MG63 (cell line): Measurements from ENCODE around the gene DCLK1. TPM values are rescaled to one million over a fixed set of nuclear protein-coding genes. Genes with fewer than 3 reads are reported as not detected.

Source experiments
- DNase-seq: peaks from one replicate; pipeline ENCODE4 v3.0.0-alpha.2; 2020
- H3K27me3 ChIP-seq: fragments of 250-450 bp; sonication (Bioruptor Pico); 2 replicates; pipeline ENCODE4 v1.5.1; 2020; ENCODE audit warnings: mild to moderate bottlenecking, moderate library complexity
- H3K36me3 ChIP-seq: fragments of 250-450 bp; sonication (Bioruptor Pico); 2 replicates; pipeline ENCODE4 v1.5.1; 2020; ENCODE audit warnings: mild to moderate bottlenecking, moderate library complexity
- H3K4me3 ChIP-seq: fragments of 250-450 bp; sonication (Bioruptor Pico); 2 replicates; pipeline ENCODE4 v1.5.1; 2020; ENCODE audit warnings: mild to moderate bottlenecking, moderate library complexity
- H3K9me3 ChIP-seq: fragments of 250-450 bp; sonication (Bioruptor Pico); 2 replicates; pipeline ENCODE4 v1.5.1; 2020; ENCODE audit warnings: mild to moderate bottlenecking, moderate library complexity
- total RNA-seq: library from RNA; depleted of rRNA; stranded (reverse); fragments of >200 nt; shearing (Covaris generic); gene quantifications from 2 replicates; pipeline ENCODE4 v1.2.3, GENCODE V29; 2014; ENCODE audit warnings: low replicate concordance; rRNA removed

DCLK1 gene
- 5.5 and 7.0 TPM in 2 replicates for total RNA-seq

DNA sequence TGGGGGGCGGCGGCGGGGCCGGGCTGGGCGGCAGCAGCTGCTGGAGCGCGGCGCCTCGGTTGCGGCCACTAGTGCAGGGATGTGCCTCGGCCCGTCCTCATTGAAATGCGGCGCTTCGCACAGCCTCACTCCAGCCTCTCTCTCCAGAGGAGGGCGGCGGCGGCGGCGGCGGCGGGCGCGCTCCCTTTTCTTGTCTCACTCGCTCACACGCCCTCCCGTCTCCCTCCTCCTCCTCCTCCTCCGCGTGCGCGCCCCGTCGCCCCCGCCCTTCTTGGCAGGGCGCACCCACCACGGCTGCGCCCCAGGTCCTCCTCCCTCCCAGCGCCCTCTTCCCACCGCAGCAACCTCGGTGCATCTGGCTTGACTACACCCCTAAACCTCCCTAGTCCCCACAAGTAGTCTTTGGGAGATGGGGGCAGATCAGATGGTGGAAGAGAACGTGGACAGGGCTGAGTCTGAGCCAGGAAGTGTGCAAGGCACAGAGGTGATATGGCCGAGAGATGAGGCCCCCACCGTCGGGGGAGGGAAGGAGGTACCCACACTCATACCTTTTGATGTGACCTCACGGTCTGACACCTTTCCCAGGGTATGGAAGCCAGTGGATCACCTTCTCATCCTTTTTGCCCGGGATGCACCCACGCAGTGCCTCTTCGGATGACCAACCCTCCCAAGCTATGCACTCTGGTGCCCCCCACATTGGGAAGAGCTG lies at the start of gene DCLK1:
Gene DCLK1, minus strand, starts transcription at position 161 of the 709 bp plus-strand sequence.
- H3K27me3 ChIP-seq, result no peaks in the 10 kb centered on the region
- peak within 1 kb of the TSS; percentile 53 for H3K4me3 ChIP-seq
- DNase-seq, result peak; percentile 80
- H3K36me3 ChIP-seq, result no peaks in the 10 kb centered on the region
- no peaks in the 10 kb centered on the region for H3K9me3 ChIP-seq

DNA sequence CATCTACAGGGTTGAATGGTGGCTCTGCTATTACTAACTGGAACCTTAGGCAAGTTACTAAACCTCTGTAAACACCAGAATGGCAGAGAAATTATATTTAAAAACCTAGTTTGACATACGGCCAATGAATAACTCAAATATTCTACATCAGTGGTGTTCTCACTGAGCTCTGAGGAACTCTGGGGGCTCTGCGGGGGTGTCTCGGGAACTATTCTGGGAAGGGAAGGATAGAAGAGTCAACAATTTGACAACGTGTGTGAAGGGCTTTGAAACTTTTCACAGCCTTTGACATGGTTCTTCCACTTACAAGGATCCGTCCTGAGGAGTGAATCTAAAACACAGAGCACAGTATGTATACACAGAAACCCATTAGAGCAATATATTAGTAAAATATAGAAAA lies 44.4 kb upstream of the DCLK1 start:
- no peaks in the 10 kb centered on the region for H3K27me3 ChIP-seq
- H3K9me3 ChIP-seq, result no peaks in the 10 kb centered on the region
- DNase-seq, result no peak
- no peaks in the 10 kb centered on the region for H3K36me3 ChIP-seq
- H3K4me3 ChIP-seq, result no peak overlapping the region

DNA sequence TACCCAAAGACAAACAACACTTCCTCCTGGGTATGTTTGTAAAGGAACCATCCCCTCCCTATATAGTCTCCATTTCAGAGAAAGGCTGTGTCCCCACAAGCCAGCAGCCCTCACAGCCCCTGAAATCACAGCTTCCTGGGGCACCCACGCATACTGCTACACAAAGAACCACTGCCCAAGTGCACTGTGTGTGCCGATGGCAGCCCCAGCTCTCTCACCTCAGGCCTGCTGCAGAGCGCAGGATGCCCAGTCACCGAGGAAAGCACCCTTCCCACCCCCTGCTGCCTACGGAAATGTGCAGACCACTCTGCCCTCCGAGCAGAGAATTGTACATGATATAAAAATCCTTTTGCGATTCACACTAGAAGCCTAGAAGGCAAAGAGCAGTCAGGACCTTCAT lies 43.7 kb upstream of the DCLK1 start:
- Histone ChIP-seq H3K9me3 (no peaks in the 10 kb centered on the region), H3K27me3 (no peaks in the 10 kb centered on the region)
- DNase-seq, result no peak

DNA sequence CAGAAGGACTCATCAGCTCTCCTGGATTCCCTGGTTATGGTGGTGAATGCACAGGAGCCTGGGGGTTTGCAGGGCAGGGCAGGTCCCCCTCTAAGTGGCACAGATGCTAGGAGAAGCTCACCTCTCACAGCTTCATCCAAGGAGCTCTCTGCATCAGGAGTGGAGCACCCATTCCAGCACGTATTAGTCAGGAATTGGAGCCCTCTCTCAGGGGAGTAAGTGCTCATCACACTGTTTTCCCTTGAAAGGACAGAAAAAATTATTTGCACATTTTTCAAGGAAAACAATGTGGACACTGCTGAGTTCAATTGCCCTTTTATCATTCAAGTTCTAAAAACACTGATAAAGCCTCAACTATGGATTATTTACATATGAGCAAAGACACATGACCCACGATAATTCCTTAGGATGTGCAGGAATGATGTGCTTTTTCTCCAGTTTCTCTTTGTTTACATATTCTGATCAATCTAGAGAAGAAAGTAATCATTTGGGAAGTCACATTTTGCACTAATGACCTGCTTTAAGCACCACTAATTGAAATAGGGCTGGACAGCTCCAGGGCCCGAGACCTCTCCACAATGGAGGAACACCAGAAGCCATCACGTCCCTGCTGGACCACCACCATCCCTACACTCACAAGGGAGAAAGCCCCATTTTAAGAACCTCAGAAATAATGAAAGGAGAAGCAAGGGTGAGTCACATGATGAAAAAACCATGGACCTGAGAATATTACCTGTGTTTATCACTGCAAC lies 42.6 kb upstream of the DCLK1 start:
- no peak for DNase-seq
- H3K36me3 ChIP-seq, result no peaks in the 10 kb centered on the region

More for the DNA sequence above, 43.7 kb upstream of the DCLK1 start:
- no peak overlapping the region for H3K4me3 ChIP-seq
- H3K36me3 ChIP-seq, result no peaks in the 10 kb centered on the region

DNA sequence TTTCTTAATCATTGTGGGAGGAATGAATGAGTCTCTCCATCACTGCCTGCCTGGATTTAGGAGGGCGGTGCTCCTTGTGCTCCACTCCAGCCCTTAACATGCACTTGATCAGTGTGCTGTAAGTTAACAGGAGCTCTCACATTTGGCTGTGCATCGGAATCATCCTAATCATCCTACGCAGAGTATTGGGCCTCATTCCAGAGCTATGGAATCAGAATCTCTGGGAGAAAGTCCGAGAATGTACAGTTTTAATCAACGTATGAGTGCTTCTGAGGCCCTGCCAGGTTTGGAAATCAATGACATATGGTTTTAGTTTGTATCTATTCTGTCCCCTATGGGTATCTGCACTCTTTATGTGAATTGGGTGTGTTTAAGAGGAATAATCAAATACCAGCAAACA lies 34.9 kb upstream of the DCLK1 start:
- no peak overlapping the region for H3K4me3 ChIP-seq
- H3K27me3 ChIP-seq, result 0 out of 2 replicates have a peak, but pooled peaks cover 2% of the 10 kb centered on the region
- no peak for DNase-seq
- no peaks in the 10 kb centered on the region for H3K36me3 ChIP-seq
- H3K9me3 ChIP-seq, result no peaks in the 10 kb centered on the region

More for the DNA sequence above, 42.6 kb upstream of the DCLK1 start:
- Histone ChIP-seq H3K27me3 (0 out of 2 replicates have a peak, but pooled peaks cover 2% of the 10 kb centered on the region), H3K9me3 (no peaks in the 10 kb centered on the region), H3K4me3 (no peak overlapping the region)

DNA sequence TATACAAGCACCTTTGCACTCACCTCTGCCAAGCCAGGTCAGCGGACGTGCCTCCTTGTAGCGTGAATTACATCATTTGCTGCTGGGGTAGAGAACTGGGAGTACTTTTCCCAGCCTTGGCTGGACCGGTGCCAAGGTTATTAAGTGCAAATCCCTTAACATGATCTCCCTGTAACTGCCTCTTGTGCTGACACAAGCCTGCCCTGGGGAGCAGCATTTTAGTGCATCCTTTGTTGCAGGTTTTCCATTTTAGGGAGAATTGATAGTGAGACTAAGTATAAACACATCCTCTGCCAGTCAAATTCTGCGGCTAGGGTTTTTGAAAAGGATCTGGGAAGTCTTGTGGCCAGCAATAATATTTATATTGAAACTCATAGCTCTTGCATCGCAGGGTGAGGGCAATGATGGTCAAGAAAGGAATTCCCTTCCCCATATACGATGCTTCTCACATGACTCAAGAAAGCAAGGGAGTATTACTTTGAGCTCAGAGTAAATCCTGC lies 32.7 kb upstream of the DCLK1 start:
- no peaks in the 10 kb centered on the region for H3K9me3 ChIP-seq
- no peak overlapping the region for H3K4me3 ChIP-seq
- H3K27me3 ChIP-seq, result no peaks in the 10 kb centered on the region
- H3K36me3 ChIP-seq, result no peaks in the 10 kb centered on the region
- DNase-seq, result peak; percentile 75

DNA sequence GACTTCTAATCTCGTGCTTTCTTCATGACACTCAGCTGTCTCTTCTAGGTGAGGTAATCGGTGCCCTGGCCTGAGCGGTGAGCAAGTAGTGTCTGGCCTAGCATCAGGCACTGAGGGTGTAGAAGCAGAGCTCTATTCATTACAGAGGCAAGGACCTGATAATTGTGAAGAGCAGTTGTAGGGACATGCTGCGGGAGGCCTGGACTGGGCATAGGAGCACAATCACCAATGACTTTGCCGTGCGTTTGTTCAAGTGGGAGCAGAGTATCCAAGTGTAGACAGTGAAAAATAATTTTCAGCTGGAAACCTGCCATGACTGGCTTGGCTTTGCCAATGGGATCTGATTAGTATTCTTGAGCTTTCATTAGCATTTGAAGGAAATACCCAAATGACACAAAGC lies 32.1 kb upstream of the DCLK1 start:
- Histone ChIP-seq H3K4me3 (no peak overlapping the region), H3K9me3 (no peaks in the 10 kb centered on the region), H3K27me3 (no peaks in the 10 kb centered on the region), H3K36me3 (no peaks in the 10 kb centered on the region)
- DNase-seq, result no peak

DNA sequence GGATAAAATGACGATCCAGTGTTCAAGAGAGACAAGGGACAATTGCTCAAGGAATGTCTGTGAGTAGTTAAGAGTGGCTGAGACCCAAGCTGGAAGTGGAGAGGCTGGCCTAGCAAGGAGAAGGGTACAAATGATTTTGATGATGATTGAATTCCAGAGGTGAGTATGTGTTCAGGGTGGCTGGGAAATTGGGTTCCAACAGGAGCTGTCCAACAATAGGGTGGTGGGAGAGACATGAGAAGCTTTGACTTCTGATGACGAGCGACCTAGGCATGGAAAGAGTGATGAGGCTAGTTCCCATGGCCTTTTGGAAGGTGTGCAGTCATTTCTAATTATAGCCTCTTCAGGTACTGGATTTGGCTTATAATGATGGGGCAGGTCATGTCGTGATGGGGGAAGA lies 29.1 kb upstream of the DCLK1 start:
- H3K27me3 ChIP-seq, result no peaks in the 10 kb centered on the region
- H3K4me3 ChIP-seq, result no peak overlapping the region
- no peak for DNase-seq
- no peaks in the 10 kb centered on the region for H3K9me3 ChIP-seq
- H3K36me3 ChIP-seq, result no peaks in the 10 kb centered on the region

DNA sequence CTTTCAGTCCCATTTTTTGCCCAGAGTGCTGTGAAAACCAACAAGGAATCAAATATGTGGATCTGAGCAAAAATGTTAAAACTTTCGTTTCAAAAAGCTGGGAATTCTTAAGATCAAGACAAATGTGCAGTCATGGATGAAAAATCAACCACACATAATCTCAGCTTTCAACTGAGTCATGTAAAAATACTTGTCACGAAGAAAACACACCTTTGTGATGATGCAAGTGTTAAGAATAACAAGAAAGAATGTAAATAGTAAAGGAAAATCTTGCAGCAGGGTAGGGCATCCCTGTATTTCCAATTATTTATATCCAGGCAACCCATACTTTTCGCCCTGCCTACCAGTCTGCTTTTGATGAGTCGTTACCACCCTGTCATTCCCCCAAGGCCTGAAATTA lies 27.4 kb upstream of the DCLK1 start:
- H3K27me3 ChIP-seq, result no peaks in the 10 kb centered on the region
- H3K36me3 ChIP-seq, result no peaks in the 10 kb centered on the region
- H3K9me3 ChIP-seq, result no peaks in the 10 kb centered on the region
- no peak for DNase-seq
- H3K4me3 ChIP-seq, result no peak overlapping the region

DNA sequence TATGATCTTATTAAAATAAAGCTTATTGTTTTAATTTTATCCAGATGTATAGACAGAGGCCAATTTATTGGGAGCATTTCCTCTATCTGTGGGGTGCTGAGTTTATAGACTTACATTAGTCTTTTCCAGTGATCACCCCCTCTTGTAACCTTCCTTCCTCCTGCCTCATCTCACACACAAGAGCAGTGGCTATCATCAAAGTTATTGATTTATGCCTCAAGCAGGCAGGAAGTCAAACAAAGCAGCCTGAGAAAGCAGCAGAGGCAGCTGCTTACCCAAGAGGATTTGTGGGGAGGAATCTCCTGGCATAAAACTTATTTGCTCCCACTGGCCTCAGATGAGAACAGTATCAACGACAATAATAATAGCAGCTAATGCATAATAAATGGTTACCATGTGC lies 26.3 kb upstream of the DCLK1 start:
- Histone ChIP-seq H3K27me3 (no peaks in the 10 kb centered on the region), H3K4me3 (no peak overlapping the region), H3K9me3 (peaks cover 1% of the 10 kb centered on the region; the same call in 1 of the 2 replicates), H3K36me3 (no peaks in the 10 kb centered on the region)
- DNase-seq, result no peak

DNA sequence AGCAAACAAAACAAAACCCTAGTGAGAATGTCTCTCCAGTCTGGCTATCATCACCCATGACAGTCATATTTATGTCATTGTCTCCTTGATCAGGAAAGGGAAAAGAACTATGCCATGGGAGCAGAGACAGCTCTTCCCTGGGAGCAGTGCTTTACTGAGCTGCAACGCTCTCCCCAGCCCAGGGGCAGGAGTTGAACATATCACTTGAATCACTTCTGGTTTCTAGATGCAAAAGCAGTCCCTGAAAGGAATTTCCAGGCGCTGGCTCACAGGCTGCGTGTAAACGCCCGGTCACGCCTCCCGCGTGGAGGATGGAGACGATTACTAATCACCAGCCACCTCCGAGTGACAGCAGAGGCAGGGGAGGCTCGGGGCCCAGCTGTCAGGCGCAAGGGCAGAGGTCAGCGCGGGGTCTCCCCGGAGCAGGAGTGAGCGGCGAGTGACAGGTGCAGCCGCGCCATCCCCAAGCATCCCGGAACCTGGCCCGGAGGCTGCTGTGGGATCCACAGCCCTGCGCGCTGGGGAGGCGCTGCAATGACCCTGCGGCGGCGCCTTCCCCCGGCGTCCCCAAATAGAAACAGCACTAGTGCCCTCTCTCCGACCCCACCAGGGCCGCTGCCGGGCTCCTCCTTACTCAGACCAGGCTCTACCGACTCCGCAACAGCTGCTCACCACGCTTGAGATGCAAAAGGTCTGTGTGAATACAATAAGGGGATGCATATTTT lies 23.5 kb upstream of the DCLK1 start:
- DNase-seq, result no peak
- Histone ChIP-seq H3K4me3 (no peak overlapping the region), H3K27me3 (no peaks in the 10 kb centered on the region)

DNA sequence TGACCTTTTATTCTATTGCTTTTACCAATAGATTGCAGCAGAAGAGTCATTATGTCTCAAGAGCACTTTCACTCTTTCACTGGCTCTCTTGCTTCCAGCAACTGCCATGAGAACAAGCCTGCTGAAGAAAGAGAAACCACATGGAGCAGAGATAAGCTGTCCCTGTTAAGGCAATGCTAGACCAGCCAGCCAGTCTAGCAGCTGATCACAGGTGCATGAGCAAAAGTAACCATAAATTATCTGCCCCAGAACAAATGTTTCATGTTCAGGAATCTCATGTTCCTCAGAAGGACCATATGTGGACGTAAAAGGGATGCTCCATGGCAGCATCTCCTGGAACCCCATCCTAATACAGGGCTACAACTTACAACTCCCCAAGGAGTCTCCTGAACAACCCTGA lies 20.4 kb upstream of the DCLK1 start:
- Histone ChIP-seq H3K27me3 (no peaks in the 10 kb centered on the region), H3K4me3 (no peak overlapping the region), H3K9me3 (peaks cover 4% of the 10 kb centered on the region), H3K36me3 (no peaks in the 10 kb centered on the region)
- no peak for DNase-seq

More for the DNA sequence above, 23.5 kb upstream of the DCLK1 start:
- H3K36me3 ChIP-seq, result no peaks in the 10 kb centered on the region
- H3K9me3 ChIP-seq, result peaks cover 4% of the 10 kb centered on the region

DNA sequence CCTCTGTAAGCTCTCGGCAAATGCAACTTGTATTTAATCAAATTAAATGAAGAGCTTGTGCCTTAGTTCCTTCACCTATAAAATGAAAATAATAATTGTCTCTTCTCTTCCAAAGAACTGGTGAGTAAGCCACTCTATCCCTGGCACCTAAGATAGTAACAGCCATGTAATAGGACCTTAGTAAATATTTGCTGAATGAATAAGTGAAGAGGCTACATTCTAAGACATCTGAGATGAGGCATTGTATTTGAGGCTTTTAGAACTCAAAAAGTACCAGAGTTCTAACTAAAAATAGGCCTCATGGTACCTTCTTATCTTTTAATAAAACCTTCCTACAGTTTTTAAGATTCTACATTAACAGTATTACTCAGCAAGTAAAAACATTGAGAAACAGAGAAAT lies 17.3 kb upstream of the DCLK1 start:
- peaks cover 4% of the 10 kb centered on the region for H3K9me3 ChIP-seq
- no peak for DNase-seq
- no peaks in the 10 kb centered on the region for H3K36me3 ChIP-seq
- H3K4me3 ChIP-seq, result no peak overlapping the region
- H3K27me3 ChIP-seq, result no peaks in the 10 kb centered on the region

DNA sequence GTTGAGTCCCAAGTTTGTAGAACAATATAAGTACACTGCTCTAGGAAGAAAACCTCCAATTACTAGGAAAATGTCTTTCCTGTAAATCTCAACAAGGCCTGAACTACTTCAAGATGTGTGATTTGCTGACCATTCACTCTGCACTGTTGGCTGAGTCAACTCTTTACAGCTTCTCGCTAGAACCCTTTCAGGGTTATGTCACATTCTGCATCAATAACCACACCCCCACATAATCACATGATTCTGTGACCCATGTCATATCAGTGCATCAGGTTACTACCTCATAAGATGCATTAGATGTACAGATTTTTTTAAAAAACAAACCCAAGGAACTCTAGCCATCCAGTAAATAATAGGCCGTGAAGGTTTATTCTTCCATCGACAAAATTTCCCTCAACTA lies 16.1 kb upstream of the DCLK1 start:
- Histone ChIP-seq H3K4me3 (no peak overlapping the region), H3K27me3 (no peaks in the 10 kb centered on the region), H3K36me3 (no peaks in the 10 kb centered on the region), H3K9me3 (peaks cover 2% of the 10 kb centered on the region)
- no peak for DNase-seq

DNA sequence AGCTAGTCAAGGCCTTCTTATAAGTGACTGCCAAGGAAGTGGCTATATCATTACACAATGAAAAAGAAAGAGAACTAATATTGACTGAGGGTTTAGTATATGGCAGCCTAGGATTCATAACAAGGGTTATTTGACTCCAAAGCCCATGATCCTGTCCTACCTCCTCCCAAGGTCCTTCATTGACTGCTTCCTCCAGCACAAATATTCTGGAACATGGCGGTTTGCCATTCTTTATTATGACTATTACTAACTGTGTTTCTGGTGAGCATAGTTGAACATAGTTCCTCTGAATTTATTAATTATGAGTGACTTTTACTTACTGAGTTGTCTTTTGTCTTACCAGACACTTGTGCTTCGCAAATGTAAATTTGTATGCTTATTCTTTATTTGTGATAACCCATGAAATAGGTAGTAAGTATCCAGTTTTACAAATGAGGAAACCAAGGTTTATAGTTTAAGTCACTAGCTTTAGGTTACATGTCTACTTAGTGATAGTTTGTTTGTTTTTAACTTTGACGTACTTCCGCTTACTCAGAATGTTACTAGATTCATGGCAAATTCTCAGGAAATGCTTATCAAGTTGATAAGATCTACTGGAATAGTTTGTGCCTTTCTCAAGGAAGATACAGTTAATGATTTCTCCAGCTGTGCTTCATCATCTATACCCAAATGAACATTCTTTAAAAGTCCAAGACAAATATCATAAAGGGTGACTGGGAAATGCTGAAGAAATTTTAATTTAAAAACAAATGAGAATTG lies 15.5 kb upstream of the DCLK1 start:
- Histone ChIP-seq H3K36me3 (no peaks in the 10 kb centered on the region), H3K9me3 (peaks cover 2% of the 10 kb centered on the region; the same call in 1 of the 2 replicates), H3K4me3 (no peak overlapping the region), H3K27me3 (no peaks in the 10 kb centered on the region)
- no peak for DNase-seq

DNA sequence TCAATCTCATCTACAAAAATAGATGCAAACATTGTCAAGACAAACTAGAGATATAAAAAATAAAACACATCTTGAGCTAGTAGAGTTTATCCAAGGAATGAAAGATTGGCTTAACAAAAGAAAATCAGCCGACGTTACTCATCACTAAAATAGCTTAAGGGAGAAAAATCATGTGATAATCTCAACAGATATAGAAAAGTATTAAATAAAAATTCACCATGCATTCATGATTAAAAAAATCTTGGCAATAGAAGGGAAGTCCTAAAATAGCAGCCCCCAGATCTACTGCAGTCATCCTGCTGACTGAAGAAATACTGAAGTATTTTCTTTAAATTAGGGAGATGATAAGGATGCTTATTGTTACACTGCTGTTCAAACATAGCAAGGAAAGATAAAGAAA lies 12.6 kb upstream of the DCLK1 start:
- DNase-seq, result no peak
- H3K36me3 ChIP-seq, result no peaks in the 10 kb centered on the region
- no peaks in the 10 kb centered on the region for H3K9me3 ChIP-seq
- no peaks in the 10 kb centered on the region for H3K27me3 ChIP-seq
- no peak overlapping the region for H3K4me3 ChIP-seq
